Mucosa of stomach (tissue), 1 donor: ENCODE results near the gene ITLN1.
A peak's percentile ranks its signal among the peaks of the same experiment; 100 is the strongest.

Source experiments
- H3K27me3 ChIP-seq: one replicate; pipeline ENCODE4 v1.7.0; 2013; ENCODE audit warnings: mild to moderate bottlenecking, low read length; ENCODE audit not compliant: control insufficient read depth, insufficient read depth
- H3K36me3 ChIP-seq: one replicate; pipeline ENCODE4 v1.7.0; 2013; ENCODE audit warnings: low read length; ENCODE audit not compliant: control insufficient read depth, insufficient read depth
- H3K4me1 ChIP-seq: one replicate; pipeline ENCODE4 v1.7.0; 2013; ENCODE audit warnings: mild to moderate bottlenecking, low read length; ENCODE audit not compliant: control insufficient read depth, insufficient read depth
- H3K4me3 ChIP-seq: one replicate; pipeline ENCODE4 v1.7.0; 2013; ENCODE audit warnings: low read length
- H3K9ac ChIP-seq: one replicate; pipeline ENCODE4 v1.7.0; 2013; ENCODE audit warnings: mild to moderate bottlenecking, low read length, moderate library complexity
- H3K9me3 ChIP-seq: one replicate; pipeline ENCODE4 v1.7.0; 2013; ENCODE audit warnings: mild to moderate bottlenecking, low read length, moderate library complexity; ENCODE audit not compliant: control insufficient read depth
- donor health status: Pancreatic carcinoma.

Gene ITLN1

GRCh38 chr1:160863774-160864131 is 21.2 kb downstream of the ITLN1 start:
- Histone ChIP-seq H3K9ac (no peak overlapping the region), H3K4me3 (no peak overlapping the region), H3K27me3 (no peaks in the 10 kb centered on the region), H3K9me3 (no peaks in the 10 kb centered on the region), H3K36me3 (no peaks in the 10 kb centered on the region), H3K4me1 (peaks cover 7% of the 10 kb centered on the region)

DNA sequence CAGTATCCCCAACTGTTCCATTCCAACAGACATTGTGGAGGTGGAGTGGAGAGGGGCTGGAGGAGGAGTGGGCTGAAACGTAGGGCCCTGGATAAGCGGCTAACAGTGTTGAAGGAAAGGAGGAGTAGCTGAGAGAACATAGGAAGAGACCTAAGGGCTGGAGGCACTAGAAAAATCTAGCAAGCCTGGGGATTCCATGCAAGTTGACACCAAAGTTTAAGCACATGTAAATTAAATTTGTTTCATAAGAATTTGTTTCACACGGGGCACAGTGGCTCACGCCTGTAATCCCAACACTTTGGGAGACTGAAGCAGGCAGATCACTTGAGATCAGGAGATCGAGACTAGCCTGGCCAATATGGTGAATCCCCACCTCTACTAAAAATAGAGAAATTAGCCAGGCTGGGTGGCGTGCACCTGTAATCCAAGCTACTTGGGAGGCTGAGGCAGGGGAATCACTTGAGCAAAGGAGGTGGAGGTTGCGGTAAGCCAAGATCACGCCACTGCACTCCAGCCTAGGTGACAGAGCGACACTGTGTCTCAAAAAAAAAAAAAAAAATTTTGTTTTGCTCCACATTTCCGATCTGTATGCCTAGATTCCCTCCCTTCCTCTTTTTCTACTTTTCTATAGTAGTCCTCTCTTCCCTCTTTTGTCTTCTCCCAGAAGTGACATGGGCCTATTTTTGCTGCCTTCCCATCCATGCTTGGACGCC is 21.8 kb downstream of the ITLN1 start:
- Histone ChIP-seq H3K27me3 (no peaks in the 10 kb centered on the region), H3K36me3 (no peaks in the 10 kb centered on the region), H3K4me1 (peaks cover 12% of the 10 kb centered on the region), H3K9me3 (no peaks in the 10 kb centered on the region), H3K4me3 (no peak overlapping the region), H3K9ac (no peak overlapping the region)

DNA sequence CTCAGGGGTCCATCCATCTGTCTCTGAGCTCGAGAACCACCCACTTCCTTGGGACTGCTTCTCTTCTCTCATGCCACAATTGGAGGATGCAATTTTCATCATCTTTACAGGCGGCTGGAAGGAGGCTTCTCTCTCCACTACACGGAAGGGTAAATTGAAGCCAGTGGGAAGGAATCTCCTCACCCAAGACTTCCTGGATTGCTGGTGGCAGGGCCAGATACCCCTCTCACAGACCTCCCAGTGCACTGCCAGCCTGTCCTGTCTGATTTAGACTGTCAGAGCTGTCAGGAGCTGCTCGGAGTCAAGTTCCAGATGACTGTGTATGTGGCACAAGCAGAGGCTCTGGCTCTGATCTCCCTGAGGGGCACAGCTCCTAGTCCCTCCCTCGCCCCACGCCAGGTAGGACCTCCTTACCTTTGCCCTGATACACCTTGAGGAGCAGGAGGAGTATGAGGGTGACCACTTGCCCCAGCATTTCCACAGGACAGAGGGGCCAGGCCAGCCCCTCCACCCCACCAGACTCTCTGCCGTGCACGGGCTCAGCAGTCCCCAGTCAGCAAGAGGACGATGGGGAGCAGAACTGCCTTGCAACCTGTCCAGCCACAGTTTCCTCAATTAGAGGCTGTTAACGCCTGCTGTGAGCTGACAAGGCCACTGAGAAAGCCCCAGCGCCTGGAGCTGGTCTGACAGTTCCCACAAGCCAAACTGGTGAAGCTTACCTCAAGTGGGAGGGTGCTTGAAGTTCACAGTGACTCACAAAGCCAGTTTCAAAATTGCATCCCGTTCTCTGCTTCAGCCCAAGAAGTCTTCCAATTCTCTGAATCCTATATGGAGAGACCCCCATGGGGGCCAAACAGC is 22.5 kb downstream of the ITLN1 start, which contains the start of gene CD244:
TSS of gene CD244 (minus strand) at position 685 of the 858 bp plus-strand sequence. CDS start at position 475, 210 bp downstream.
- H3K9ac ChIP-seq, result peak within 1 kb of the TSS; percentile 7
- H3K4me1 ChIP-seq, result peaks cover 14% of the 10 kb centered on the region
- H3K9me3 ChIP-seq, result no peaks in the 10 kb centered on the region
- no peaks in the 10 kb centered on the region for H3K27me3 ChIP-seq
- no peaks in the 10 kb centered on the region for H3K36me3 ChIP-seq
- H3K4me3 ChIP-seq, result no peak within 1 kb of the TSS

DNA sequence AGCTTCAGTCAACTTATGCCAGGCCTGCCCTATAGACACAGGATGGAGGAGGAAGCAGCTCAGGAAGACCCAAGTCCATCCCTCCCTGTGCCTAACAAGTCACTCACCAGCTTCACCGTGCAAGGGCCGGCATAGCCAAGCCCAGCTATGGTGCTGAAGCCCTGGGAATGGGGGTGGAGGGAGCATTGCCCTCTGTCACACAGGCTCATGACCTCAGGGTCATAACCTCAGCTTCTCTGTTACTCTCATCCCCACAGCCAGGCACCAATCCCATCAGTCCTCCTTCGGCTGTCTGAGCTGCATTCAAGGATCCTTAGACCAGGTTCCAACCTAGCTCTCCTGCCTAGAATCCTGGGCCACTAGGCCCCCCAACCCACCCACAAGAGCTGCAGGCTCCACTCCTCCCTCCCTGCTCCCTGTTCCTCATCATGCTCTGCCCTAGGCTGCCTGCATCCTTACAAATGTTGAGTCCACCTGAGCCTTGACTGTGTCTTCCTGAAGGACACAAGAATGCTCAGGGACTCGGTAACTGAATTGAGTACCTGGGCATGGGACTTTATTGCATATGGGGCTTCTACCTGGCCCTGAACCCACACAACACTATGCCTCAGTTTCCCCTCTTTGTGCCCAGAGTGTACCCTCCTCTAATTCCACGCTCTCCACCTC is 24.0 kb downstream of the ITLN1 start:
- H3K4me1 ChIP-seq, result peaks cover 8% of the 10 kb centered on the region

DNA sequence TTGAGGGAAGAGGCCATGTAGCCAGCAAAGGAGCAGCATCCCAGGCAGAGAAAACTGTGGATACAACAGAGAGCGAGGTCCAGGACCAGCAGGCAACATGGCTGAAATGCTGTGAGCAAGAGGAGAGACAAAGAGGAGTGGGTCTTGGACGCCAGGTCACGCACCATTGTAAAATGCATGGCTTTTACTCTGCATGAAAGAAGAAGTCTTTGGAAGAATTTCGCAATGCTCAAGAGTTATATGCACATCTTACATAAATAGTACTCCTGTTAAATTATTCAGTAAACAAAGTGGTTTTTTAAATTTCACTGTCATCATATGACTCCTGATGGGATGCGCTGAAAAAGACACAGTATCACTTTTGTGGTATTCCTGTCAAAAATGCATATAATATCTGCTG is 25.8 kb downstream of the ITLN1 start:
- peaks cover 6% of the 10 kb centered on the region for H3K4me1 ChIP-seq
- no peak overlapping the region for H3K4me3 ChIP-seq

More for the DNA sequence above, 24.0 kb downstream of the ITLN1 start:
- Histone ChIP-seq H3K9me3 (no peaks in the 10 kb centered on the region), H3K36me3 (no peaks in the 10 kb centered on the region), H3K4me3 (no peak overlapping the region), H3K27me3 (no peaks in the 10 kb centered on the region), H3K9ac (no peak overlapping the region)

DNA sequence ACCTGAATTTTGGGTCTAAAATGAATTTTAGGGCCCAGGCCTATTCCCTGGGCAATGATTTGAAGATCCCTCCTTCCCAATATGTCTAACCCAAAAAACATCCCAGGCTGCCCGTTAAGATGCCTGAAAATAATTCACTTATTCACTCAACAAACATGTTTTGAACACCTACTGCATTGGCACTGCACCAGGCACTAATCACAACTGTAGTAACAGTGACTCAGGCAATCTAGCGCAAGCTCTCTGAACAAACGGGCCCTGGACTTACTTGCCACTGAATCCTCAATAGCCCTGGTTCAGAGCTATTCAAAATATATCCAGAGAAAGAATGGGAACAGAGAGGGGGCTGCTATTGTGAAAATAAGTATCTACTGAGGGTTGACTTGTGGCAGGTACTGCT is 26.5 kb downstream of the ITLN1 start:
- Histone ChIP-seq H3K4me1 (peaks cover 6% of the 10 kb centered on the region), H3K4me3 (no peak overlapping the region), H3K27me3 (no peaks in the 10 kb centered on the region), H3K9me3 (no peaks in the 10 kb centered on the region), H3K36me3 (no peaks in the 10 kb centered on the region), H3K9ac (no peak overlapping the region)

More for the DNA sequence above, 25.8 kb downstream of the ITLN1 start:
- no peaks in the 10 kb centered on the region for H3K9me3 ChIP-seq
- no peaks in the 10 kb centered on the region for H3K27me3 ChIP-seq
- H3K9ac ChIP-seq, result no peak overlapping the region
- H3K36me3 ChIP-seq, result no peaks in the 10 kb centered on the region

- Histone ChIP-seq H3K9me3 (no peaks in the 10 kb centered on the region), H3K27me3 (no peaks in the 10 kb centered on the region), H3K4me3 (no peak overlapping the region), H3K9ac (no peak overlapping the region), H3K4me1 (peaks cover 6% of the 10 kb centered on the region), H3K36me3 (no peaks in the 10 kb centered on the region)
Measured at GRCh38 chr1:160858097-160858496, 26.9 kb downstream of the ITLN1 start.

DNA sequence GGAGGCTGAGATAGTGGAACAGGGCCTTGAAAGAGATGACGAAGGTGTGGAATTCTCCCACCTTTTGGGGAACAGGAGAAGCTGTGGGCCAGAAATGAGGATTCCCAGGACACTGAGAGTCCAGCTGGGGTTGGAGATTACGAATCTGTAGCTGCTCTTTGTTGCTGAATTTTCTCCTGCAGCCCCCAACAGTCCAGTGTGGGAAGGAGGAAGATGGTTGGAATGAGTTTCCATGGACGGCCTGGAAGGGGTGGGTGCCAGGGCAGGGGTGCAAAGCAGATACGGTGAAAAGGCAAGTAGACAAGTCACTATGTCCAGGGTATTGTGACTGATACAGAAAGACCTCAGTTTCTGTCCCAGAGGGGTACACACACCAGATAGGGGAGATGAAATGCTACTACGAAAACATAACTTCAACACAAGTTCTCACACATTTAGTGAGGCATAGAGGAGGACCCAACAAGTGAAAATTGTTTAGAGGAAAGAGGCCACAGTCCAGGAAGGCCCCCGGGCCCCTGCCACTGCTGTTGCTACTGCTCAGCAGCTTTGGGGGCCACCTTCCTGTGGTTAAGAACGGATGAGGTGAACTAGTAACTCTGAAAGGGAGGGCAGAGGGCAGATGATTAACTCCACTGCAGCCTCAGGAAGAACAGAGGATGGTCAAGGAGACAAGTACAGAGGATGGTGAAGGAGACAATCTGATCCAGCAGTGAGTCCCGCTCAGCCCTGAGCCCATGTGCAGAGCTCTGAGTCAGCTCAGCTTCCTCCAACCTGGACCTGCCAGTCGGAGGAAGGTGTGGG is 29.6 kb downstream of the ITLN1 start:
- H3K9me3 ChIP-seq, result no peaks in the 10 kb centered on the region
- H3K27me3 ChIP-seq, result no peaks in the 10 kb centered on the region
- H3K4me1 ChIP-seq, result peaks cover 6% of the 10 kb centered on the region
- H3K9ac ChIP-seq, result no peak overlapping the region
- H3K36me3 ChIP-seq, result no peaks in the 10 kb centered on the region
- no peak overlapping the region for H3K4me3 ChIP-seq

DNA sequence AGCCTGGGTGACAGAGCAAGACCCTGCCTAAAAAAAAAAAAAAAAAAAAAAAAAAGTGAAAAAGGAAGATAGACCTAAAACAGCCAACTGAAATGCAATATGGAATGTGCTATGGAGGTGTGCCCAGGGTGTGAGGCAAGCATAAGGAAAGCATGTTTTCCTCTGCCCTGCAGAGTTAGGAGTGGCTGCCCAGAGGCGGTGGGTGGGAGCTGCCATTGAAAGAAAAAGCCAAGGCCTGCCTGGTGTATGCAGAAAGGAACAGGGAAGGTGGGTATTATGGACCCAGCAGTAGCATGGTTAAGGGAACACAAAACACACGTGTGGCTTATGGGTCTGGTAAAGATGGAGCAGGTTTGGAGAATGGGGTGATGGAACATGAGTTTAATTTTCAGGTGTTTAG is 31.2 kb downstream of the ITLN1 start:
- no peaks in the 10 kb centered on the region for H3K9me3 ChIP-seq

GRCh38 chr1:160853014-160853413 is 32.0 kb downstream of the ITLN1 start:
- H3K9me3 ChIP-seq, result no peaks in the 10 kb centered on the region

More for the DNA sequence above, 31.2 kb downstream of the ITLN1 start:
- Histone ChIP-seq H3K36me3 (no peaks in the 10 kb centered on the region), H3K4me3 (no peak overlapping the region), H3K27me3 (no peaks in the 10 kb centered on the region), H3K9ac (no peak overlapping the region), H3K4me1 (peaks cover 6% of the 10 kb centered on the region)

DNA sequence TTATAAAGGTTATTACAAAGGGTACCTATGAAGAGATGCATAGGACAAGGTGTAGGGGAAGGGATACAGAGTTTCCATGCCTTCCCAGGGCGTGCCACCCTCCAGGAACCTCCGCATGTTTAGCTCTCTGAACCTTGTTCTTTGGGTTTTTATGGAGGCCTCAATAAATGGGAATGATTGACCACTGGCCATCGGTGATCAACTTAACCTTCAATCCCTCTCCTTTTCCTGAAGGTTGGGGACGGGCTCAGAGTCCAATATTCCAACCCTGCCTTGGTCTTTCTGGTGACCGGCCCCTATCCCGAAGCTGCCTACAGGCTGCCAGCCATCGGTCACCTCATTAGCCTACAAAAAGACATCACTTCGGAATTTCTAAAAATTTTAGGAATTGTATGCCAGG is 34.0 kb downstream of the ITLN1 start:
- Histone ChIP-seq H3K4me1 (no peaks in the 10 kb centered on the region), H3K27me3 (no peaks in the 10 kb centered on the region), H3K9me3 (no peaks in the 10 kb centered on the region), H3K36me3 (no peaks in the 10 kb centered on the region), H3K4me3 (no peak overlapping the region), H3K9ac (no peak overlapping the region)

More at GRCh38 chr1:160853014-160853413, 32.0 kb downstream of the ITLN1 start:
- Histone ChIP-seq H3K9ac (no peak overlapping the region), H3K4me3 (no peak overlapping the region), H3K27me3 (no peaks in the 10 kb centered on the region), H3K4me1 (peaks cover under 1% of the 10 kb centered on the region), H3K36me3 (no peaks in the 10 kb centered on the region)
